Heart left ventricle (tissue), 16 donors: ENCODE results near the gene SHC4. TPM values are rescaled to one million over a fixed set of nuclear protein-coding genes. Genes with fewer than 3 reads are reported as not detected.

ENCODE experiments used
- ATAC-seq, 4 donors: fragments of 200-7000 bp; cut with Tn5 transposase; one replicate each; pipeline ENCODE4 v1.9.1; 2020 to 2022; ENCODE audit warnings: moderate library complexity in 4 of 4, mild to moderate bottlenecking in 3 of 4, moderate number of reproducible peaks in 1 of 4
- DNase-seq, 5 donors: peaks; one replicate each; pipeline ENCODE4 v3.0.0-alpha.2; 2020
- H3K27ac ChIP-seq, 12 donors: fragments of 200-600 bp; sonication (generic) in 4 of 12; one replicate each; pipeline versions ENCODE4 v1.5.0 to v1.8.0; 2016 to 2022; ENCODE audit warnings: mild to moderate bottlenecking in 2 of 12
- H3K27me3 ChIP-seq, 9 donors: fragments of 200-600 bp; sonication (generic) in 2 of 9; one replicate each; pipeline versions ENCODE4 v1.5.1 to v1.8.0; 2016 to 2022; ENCODE audit warnings: mild to moderate bottlenecking in 3 of 9
- H3K36me3 ChIP-seq, 9 donors: fragments of 200-600 bp; sonication (generic) in 2 of 9; one replicate each; pipeline versions ENCODE4 v1.5.0 to v1.8.0; 2018 to 2022; ENCODE audit warnings: mild to moderate bottlenecking in 2 of 9
- H3K4me1 ChIP-seq, 12 donors: fragments of 200-600 bp; sonication (generic) in 4 of 12; one replicate each; pipeline versions ENCODE4 v1.5.0 to v1.8.0; 2016 to 2022; ENCODE audit warnings: mild to moderate bottlenecking in 3 of 12
- H3K4me3 ChIP-seq, 12 donors: fragments of 200-600 bp; sonication (generic) in 4 of 12; one replicate each; pipeline versions ENCODE4 v1.5.0 to v1.8.0; 2017 to 2022; ENCODE audit warnings: mild to moderate bottlenecking in 9 of 12, moderate library complexity in 4 of 12
- H3K9me3 ChIP-seq, 12 donors: fragments of 200-600 bp; sonication (generic) in 4 of 12; one replicate each; pipeline versions ENCODE4 v1.5.0 to v1.8.0; 2016 to 2022; ENCODE audit warnings: mild to moderate bottlenecking in 1 of 12
- POLR2A ChIP-seq, 2 donors: fragments of 450-650 bp; IDR thresholded peaks; one replicate each; pipeline ENCODE4 v1.6.1; 2017; ENCODE audit warnings: antibody characterized with exemption in 2 of 2, mild to moderate bottlenecking in 2 of 2, moderate library complexity in 2 of 2
- WGBS, 4 donors: extraction: QIAGEN DNeasy Blood & Tissue Kit in 2 of 4; methylation state at CpG; one replicate each; pipeline versions ENCODE4 v1.1.5 to v1.1.7; 2013 to 2018; 5-methylcytosine and 5-hydroxymethylcytosine counted together
- intact Hi-C, 10 donors: fragments of 100-400 bp; cut with DNase I; formaldehyde crosslinking; loops; one replicate each; pipeline versions ENCODE4 v1.11.1 to v1.14.2; 2022
- polyA plus RNA-seq, 2 donors: library from polyadenylated mRNA; stranded (reverse); fragments of 200-250 nt; gene quantifications; one replicate each; pipeline ENCODE4 v1.2.3, GENCODE V29; 2013
- total RNA-seq, 9 donors: library from RNA; depleted of rRNA in 2 of 9; stranded (reverse); fragments of >200 nt in 2 of 9; fragmentation: NEBNext Ultra II Directional in 3 of 9; extraction: Animal tissue kit (Norgen Biotek cat#: 25700) in 3 of 9; gene quantifications; one replicate each; pipeline versions ENCODE4 v1.1.0 to v1.2.4, GENCODE V29; 2016 to 2023
- TF ChIP-seq, protein P1 (sequence below), 12 donors: fragments of 200-600 bp; sonication (generic) in 4 of 12; IDR thresholded peaks; one replicate each; pipeline versions ENCODE4 v1.5.0 to v1.8.0; 2018 to 2022; ENCODE audit warnings: antibody characterized with exemption in 12 of 12, mild to moderate bottlenecking in 5 of 12
- donor health status: ischemic (EF 13 %, LVEDD 7.1; RV severe dilation, severe dysfunction).
- donor health status: healthy with polysubstance abuse.
- donor health status: DM: no; HTN: yes; CAD: no.
- donor health status: DM: no; HTN: no; CAD: no.
- donor health status: ischemic (EF 25% LVEDD 6.9; RV normal size, moderate dysfunction).
- donor health status: ischemic (EF 25% LVEDD 5.7; RV mildly dilated, moderate dysfunction).
- donor health status: healthy.
- donor health status: DM: yes; HTN: yes; CAD: no.
- donor health status: ischemic (EF 35%, LVEDD 5.7; RV mildly dilated, moderate dysfunction).
- donor health status: nonischemic (EF 11% LVEDD 7.7; RV severe dilation, severe dysfunction).
- donor health status: DM: yes; HTN: yes; CAD: no.
- donor health status: PGD.
- donor health status: ischemic (EF 29% LVEDD 5.4; RV normal size, mild dysfunction).
- donor health status: nonischemic (EF 23%, LVEDD 6.1; RV moderate dilation, normal function).

Gene SHC4
- total and polyA plus RNA-seq, 11 donors, result 1.3 to 4.1 (median 2.2) TPM

DNA sequence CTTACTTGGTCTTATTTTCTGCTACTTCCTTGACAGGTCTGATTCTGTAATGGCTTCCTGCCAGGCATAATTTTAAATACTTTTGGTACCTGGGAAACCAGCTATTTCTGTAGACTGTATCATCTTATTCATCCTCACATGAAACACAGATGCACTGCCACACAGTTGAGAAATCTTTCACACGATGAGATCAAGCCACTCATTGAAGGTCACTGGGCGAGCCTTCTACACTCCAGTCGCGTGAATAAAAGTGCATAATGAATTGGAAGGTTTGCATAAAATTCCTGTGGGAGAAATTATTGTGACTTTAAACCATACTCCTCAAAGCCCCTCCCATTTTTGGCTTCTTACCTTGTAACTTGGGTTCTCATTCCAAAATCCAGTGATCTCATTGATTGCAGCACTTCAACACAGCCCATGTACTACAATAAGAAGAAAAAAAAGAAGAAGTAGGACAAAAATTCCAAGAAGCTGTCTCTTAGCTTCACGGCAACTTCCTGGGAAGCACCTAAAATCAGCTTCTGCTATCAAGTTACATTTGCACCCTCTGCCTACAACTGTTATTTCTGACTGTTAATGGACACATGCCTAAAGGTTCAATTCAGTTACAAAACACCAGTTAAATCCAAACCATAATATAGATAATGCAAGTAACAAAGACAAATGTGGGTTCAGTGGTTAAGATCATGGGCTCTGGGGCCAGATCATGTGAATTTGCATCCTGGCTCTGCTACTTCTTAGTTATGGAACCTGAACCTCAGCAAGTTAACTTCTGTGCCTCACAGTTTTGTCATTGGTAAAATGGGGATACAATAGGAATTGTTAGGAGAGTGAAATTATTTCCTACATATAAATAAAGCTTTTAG lies 39.0 kb downstream of the SHC4 start:
- no peaks in the 10 kb centered on the region for H3K27me3 ChIP-seq
- no peak for DNase-seq
- no peak for ATAC-seq
- 82 to 88% (median 85%) methylated on average over 5 of the region's 5 CpGs for WGBS, 4 donors
- H3K27ac ChIP-seq, result no peak overlapping the region
- H3K4me3 ChIP-seq, result no peak overlapping the region
- no peaks in the 10 kb centered on the region for H3K36me3 ChIP-seq
- H3K4me1 ChIP-seq, result peaks cover 0 to 3% (median 0%) of the 10 kb centered on the region in 12 donors
- H3K9me3 ChIP-seq, result no peaks in the 10 kb centered on the region
- no peak for TF ChIP-seq POLR2A (IDR thresholded peaks at IDR 0.05)
- TF ChIP-seq, protein P1, sequence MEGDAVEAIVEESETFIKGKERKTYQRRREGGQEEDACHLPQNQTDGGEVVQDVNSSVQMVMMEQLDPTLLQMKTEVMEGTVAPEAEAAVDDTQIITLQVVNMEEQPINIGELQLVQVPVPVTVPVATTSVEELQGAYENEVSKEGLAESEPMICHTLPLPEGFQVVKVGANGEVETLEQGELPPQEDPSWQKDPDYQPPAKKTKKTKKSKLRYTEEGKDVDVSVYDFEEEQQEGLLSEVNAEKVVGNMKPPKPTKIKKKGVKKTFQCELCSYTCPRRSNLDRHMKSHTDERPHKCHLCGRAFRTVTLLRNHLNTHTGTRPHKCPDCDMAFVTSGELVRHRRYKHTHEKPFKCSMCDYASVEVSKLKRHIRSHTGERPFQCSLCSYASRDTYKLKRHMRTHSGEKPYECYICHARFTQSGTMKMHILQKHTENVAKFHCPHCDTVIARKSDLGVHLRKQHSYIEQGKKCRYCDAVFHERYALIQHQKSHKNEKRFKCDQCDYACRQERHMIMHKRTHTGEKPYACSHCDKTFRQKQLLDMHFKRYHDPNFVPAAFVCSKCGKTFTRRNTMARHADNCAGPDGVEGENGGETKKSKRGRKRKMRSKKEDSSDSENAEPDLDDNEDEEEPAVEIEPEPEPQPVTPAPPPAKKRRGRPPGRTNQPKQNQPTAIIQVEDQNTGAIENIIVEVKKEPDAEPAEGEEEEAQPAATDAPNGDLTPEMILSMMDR (IDR thresholded peaks at IDR 0.05), result no peak
- intact Hi-C loops, result no loop called here

DNA sequence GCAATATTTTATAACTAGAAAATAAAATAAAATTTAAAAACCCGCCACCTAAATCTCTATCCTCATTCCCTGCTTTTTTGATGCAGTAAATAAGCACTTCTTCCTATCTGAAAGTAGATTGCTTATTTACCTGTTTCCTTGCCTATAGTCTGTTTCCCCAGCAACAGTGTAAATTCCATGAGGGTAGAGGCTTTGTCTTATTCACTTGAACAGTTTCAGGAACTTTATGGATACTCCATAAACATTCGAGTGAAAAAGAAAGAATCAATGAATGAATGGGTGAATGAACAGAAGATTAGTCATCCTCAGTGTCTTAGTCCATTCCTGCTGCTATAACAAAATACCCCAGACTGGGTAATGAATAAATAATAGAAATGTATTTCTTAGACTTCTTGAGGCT lies 41.7 kb downstream of the SHC4 start:
- no peaks in the 10 kb centered on the region for H3K27me3 ChIP-seq
- no peak overlapping the region for H3K27ac ChIP-seq
- H3K36me3 ChIP-seq, result no peaks in the 10 kb centered on the region
- no peak for TF ChIP-seq POLR2A (IDR thresholded peaks at IDR 0.05)
- TF ChIP-seq, protein P1 (IDR thresholded peaks at IDR 0.05), result no peak
- ATAC-seq, result no peak
- 91 to 96% (median 94%) methylated on average over 2 of the region's 2 CpGs for WGBS, 4 donors
- H3K9me3 ChIP-seq, result no peaks in the 10 kb centered on the region
- H3K4me1 ChIP-seq, result peaks cover 0 to 3% (median 0%) of the 10 kb centered on the region in 12 donors
- DNase-seq, result no peak
- H3K4me3 ChIP-seq, result no peak overlapping the region
- intact Hi-C loops, result no loop called here

DNA sequence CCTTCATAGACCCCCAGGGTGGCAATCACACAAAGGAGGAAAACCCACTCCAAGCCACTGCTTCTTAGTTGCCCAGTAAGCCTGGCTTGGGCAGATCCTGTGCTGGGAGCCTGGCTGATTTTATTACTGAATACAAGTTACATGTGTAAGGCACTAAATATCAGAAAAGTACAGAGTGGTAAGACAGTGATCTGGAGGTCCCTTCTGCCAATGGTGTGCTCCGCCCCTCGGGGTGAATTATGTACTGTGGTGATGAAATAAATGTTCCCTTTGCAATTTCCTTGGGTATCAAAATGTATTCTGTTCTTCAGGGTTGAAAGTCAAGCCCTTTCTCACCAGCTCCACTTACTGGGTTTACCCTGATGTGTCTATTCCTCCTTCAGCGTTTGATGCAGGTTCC lies 47.0 kb downstream of the SHC4 start:
- ATAC-seq, result no peak
- no peak for DNase-seq
- 79 to 89% (median 82%) methylated on average over 3 of the region's 3 CpGs for WGBS, 4 donors
- Histone ChIP-seq H3K27ac (no peak overlapping the region), H3K4me3 (no peak overlapping the region), H3K9me3 (no peaks in the 10 kb centered on the region), H3K36me3 (no peaks in the 10 kb centered on the region), H3K4me1 (no peaks in the 10 kb centered on the region), H3K27me3 (no peaks in the 10 kb centered on the region)
- intact Hi-C loops, result no loop called here
- TF ChIP-seq, protein P1 (IDR thresholded peaks at IDR 0.05), result no peak
- no peak for TF ChIP-seq POLR2A (IDR thresholded peaks at IDR 0.05)

DNA sequence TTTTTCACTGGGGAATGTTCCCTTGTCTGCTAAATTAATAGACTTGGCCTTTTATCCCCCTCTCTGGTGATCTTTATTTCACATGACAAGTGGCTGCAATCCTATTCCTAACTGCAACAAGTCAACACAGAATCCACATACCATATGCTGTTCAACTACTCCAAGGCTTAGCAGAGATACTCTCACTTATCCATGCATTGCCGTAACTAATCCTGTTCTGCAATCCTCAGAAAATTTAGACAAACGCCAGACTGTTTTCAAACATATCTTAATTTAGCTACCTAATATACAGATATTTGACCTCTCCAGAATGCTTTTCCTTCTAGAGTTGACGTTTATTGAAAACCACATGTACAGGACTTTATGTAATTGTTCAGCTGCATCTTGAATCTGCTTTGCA lies 47.9 kb downstream of the SHC4 start:
- WGBS, 4 donors, result 70 to 83% (median 81%) methylated on average over 3 of the region's 3 CpGs
- Histone ChIP-seq H3K27me3 (no peaks in the 10 kb centered on the region), H3K27ac (no peak overlapping the region), H3K4me1 (no peaks in the 10 kb centered on the region), H3K36me3 (no peaks in the 10 kb centered on the region), H3K9me3 (peaks cover 0 to 3% (median 0%) of the 10 kb centered on the region in 12 donors), H3K4me3 (no peak overlapping the region)
- TF ChIP-seq, protein P1 (IDR thresholded peaks at IDR 0.05), result no peak
- no peak for TF ChIP-seq POLR2A (IDR thresholded peaks at IDR 0.05)
- intact Hi-C loops, result no loop called here
- ATAC-seq (no peak), DNase-seq (no peak)
